ENCODE data around the gene BACE2.

The BACE2 gene

GRCh38 chr21:41321211-41321907 lies 153.4 kb downstream of the BACE2 start:
- H3K36me3 Mint-ChIP-seq (ENCODE audit: low read depth) = no peaks in the 10 kb centered on the region
- H3K27me3 Mint-ChIP-seq = peaks cover 24% of the 10 kb centered on the region
- no peak overlapping the region for H3K27ac Mint-ChIP-seq
- no peaks in the 10 kb centered on the region for H3K9me3 Mint-ChIP-seq
- intact Hi-C loops (cut with micrococcal nuclease) = no loop called here
- H3K4me3 Mint-ChIP-seq = no peak overlapping the region
- H3K4me1 Mint-ChIP-seq (ENCODE audit: low read depth) = no peaks in the 10 kb centered on the region

GRCh38 chr21:41321908-41322495 lies 154.0 kb downstream of the BACE2 start:
- Mint-ChIP-seq H3K27ac (no peak overlapping the region), H3K27me3 (peaks cover 19% of the 10 kb centered on the region), H3K36me3 (ENCODE audit: low read depth) (no peaks in the 10 kb centered on the region), H3K4me1 (ENCODE audit: low read depth) (no peaks in the 10 kb centered on the region), H3K4me3 (no peak overlapping the region), H3K9me3 (no peaks in the 10 kb centered on the region)
- intact Hi-C loops (cut with micrococcal nuclease) = no loop called here

DNA sequence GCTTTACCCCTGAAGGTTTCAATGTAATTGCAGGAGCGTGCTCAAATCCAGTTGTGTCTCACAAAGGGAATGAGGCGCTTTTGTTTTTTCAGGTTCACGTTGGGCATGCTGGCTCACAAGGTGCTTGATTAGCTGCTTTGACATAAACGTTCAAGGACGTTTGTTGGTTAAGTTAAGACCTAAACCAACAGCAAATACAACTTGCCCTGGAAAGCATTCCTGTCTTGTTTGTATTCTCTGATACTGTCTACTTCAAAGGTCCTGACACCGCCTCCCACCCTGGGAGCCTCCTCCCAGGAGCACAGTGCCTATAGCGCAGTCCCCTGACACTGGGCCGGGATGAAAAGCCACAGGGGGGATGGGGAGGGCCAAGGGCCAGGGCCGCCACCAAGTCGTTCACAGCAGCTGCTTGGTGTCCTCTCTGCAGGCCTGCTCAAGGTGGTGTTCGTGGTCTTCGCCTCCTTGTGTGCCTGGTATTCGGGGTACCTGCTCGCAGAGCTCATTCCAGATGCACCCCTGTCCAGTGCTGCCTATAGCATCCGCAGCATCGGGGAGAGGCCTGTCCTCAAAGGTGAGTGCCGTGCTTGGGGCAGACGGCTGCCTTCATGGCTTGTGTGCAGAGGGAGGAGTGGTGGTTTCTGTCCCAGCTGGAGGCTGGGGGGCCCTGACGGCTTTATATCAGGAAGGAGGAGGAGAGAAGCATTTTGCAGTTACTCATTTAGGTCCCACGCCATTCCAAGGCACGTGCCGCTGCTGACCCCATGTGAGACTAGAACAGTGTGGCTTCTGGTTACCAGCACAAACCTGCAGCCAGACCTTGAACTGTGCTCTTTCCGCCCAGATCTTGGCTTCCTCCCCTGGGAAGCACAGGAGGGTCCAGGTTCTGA lies 154.8 kb downstream of the BACE2 start:
- H3K36me3 Mint-ChIP-seq (ENCODE audit: low read depth) = no peaks in the 10 kb centered on the region
- H3K9me3 Mint-ChIP-seq = no peaks in the 10 kb centered on the region
- H3K27ac Mint-ChIP-seq = no peak overlapping the region
- intact Hi-C loops (cut with micrococcal nuclease) = no loop called here
- peaks cover 12% of the 10 kb centered on the region for H3K27me3 Mint-ChIP-seq
- H3K4me1 Mint-ChIP-seq (ENCODE audit: low read depth) = no peaks in the 10 kb centered on the region
- H3K4me3 Mint-ChIP-seq = no peak overlapping the region

DNA sequence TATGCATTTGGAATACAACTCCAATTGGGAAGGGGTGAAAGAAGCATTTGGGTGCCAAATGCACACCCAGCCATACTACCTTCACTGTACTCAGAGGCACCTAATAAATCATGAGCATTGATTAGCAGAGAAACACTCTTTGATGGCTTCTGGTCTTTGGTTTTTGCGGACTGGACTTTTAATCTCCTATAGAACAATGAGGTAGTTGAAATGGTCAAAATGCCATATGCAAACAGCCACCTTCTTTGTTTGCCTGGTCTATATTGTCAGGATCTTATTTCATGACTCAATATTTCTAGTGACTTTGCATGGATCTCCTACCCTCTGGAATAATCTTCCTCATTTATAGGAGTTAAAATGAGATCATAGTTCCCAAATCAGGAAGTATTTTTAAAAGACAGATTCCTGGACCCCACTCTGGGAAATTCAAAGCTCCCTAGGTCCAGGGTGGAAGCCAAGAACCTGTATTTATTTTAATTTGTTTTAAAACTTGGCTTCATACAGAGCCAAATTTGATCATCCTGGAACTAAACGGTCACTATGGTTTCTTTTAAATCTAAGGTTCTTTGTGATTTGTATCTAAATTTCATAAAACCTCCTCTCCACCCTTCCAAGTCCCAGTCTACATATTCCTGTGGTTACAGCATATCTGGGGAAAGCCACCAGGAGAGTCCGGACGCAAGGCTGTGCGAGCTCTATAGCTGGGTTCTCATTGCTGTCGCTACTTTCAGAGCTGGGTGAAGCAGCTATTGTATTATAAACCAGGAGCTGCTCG lies 157.4 kb downstream of the BACE2 start:
- Mint-ChIP-seq H3K4me1 (ENCODE audit: low read depth) (no peaks in the 10 kb centered on the region), H3K4me3 (no peak overlapping the region), H3K27ac (no peak overlapping the region), H3K27me3 (peaks cover 6% of the 10 kb centered on the region), H3K9me3 (no peaks in the 10 kb centered on the region), H3K36me3 (ENCODE audit: low read depth) (no peaks in the 10 kb centered on the region)
- intact Hi-C loops (cut with micrococcal nuclease) = no loop called here

- intact Hi-C loops (cut with micrococcal nuclease) = no loop called here
- H3K36me3 Mint-ChIP-seq (ENCODE audit: low read depth) = no peaks in the 10 kb centered on the region
- H3K4me1 Mint-ChIP-seq (ENCODE audit: low read depth) = no peaks in the 10 kb centered on the region
- no peak overlapping the region for H3K4me3 Mint-ChIP-seq
- peaks cover 9% of the 10 kb centered on the region for H3K27me3 Mint-ChIP-seq
- H3K27ac Mint-ChIP-seq = no peak overlapping the region
- H3K9me3 Mint-ChIP-seq = no peaks in the 10 kb centered on the region
Observed at GRCh38 chr21:41326414-41327080, 158.6 kb downstream of the BACE2 start.

DNA sequence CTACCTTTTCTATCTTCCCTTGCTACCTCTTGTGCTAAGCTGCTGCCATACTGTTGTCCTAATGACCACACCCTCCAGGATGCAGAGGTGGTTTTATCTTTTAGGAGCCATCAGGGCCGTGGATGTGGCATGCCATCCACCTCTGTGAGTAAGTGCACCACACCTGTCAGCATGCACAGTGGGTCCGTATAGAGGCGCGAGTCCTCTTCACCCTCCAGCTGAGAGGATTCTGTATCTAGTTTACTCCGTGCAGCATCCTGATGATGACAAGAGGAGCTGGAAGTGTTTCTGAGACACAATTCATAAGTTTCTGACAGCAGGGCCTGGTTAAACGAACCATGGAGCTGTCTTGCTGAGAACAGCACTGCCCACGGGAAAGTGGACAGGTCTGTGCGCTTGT lies 159.8 kb downstream of the BACE2 start:
- peaks cover 18% of the 10 kb centered on the region for H3K27me3 Mint-ChIP-seq
- intact Hi-C loops (cut with micrococcal nuclease) = no loop called here
- H3K4me3 Mint-ChIP-seq = no peak overlapping the region
- no peaks in the 10 kb centered on the region for H3K4me1 Mint-ChIP-seq (ENCODE audit: low read depth)
- H3K27ac Mint-ChIP-seq = no peak overlapping the region
- peaks cover 8% of the 10 kb centered on the region for H3K9me3 Mint-ChIP-seq
- no peaks in the 10 kb centered on the region for H3K36me3 Mint-ChIP-seq (ENCODE audit: low read depth)

- Mint-ChIP-seq H3K36me3 (ENCODE audit: low read depth) (no peaks in the 10 kb centered on the region), H3K27me3 (peaks cover 20% of the 10 kb centered on the region), H3K4me3 (no peak overlapping the region), H3K27ac (no peak overlapping the region), H3K4me1 (ENCODE audit: low read depth) (no peaks in the 10 kb centered on the region), H3K9me3 (peaks cover 8% of the 10 kb centered on the region)
- intact Hi-C loops (cut with micrococcal nuclease) = no loop called here
Observed at GRCh38 chr21:41328660-41329607, 161.0 kb downstream of the BACE2 start.
